Smooth muscle cell (in vitro differentiated cells): ENCODE data around the gene GJA10. TPM values are rescaled to one million over a fixed set of nuclear protein-coding genes. Genes with fewer than 3 reads are reported as not detected.

Experiments used
- DNase-seq: peaks from one replicate; lab custom pipeline; 2025; ENCODE audit not compliant: unreplicated experiment; lab: John Stamatoyannopoulos, UW
- H2AFZ ChIP-seq: fragments of 200-600 bp; sonication (generic); 2 replicates; pipeline ENCODE4 v1.6.0; 2016; ENCODE audit warnings: antibody characterized with exemption, low read depth, mild to moderate bottlenecking
- H3F3A ChIP-seq: fragments of 200-600 bp; sonication (generic); 2 replicates; pipeline ENCODE4 v1.6.0; 2017; ENCODE audit warnings: antibody characterized with exemption, low read depth
- H3K27ac ChIP-seq: fragments of 200-600 bp; sonication (generic); 2 replicates; pipeline ENCODE4 v1.5.1; 2016; ENCODE audit warnings: low read depth, mild to moderate bottlenecking
- H3K27me3 ChIP-seq: fragments of 200-600 bp; sonication (generic); 2 replicates; pipeline ENCODE4 v1.6.1; 2016; ENCODE audit warnings: low read depth, mild to moderate bottlenecking
- H3K36me3 ChIP-seq: fragments of 200-600 bp; sonication (generic); 2 replicates; pipeline ENCODE4 v1.5.1; 2016; ENCODE audit warnings: low read depth
- H3K4me1 ChIP-seq: fragments of 200-600 bp; sonication (generic); 2 replicates; pipeline ENCODE4 v1.5.1; 2016; ENCODE audit warnings: low read depth
- H3K4me2 ChIP-seq: fragments of 200-600 bp; sonication (generic); 2 replicates; pipeline ENCODE4 v1.6.0; 2016; ENCODE audit warnings: mild to moderate bottlenecking
- H3K4me3 ChIP-seq: fragments of 200-600 bp; sonication (generic); 2 replicates; pipeline ENCODE4 v1.5.1; 2016; ENCODE audit warnings: mild to moderate bottlenecking
- H3K79me2 ChIP-seq: fragments of 200-600 bp; sonication (generic); 2 replicates; pipeline ENCODE4 v1.6.0; 2016; ENCODE audit warnings: low read depth, mild to moderate bottlenecking
- H3K9ac ChIP-seq: fragments of 200-600 bp; sonication (generic); 2 replicates; pipeline ENCODE4 v1.6.0; 2016; ENCODE audit warnings: low read depth
- H3K9me3 ChIP-seq: fragments of 200-600 bp; sonication (generic); replicated peaks from 2 replicates; pipeline ENCODE4 v1.5.1; 2016; ENCODE audit warnings: low read depth
- H4K20me1 ChIP-seq: fragments of 200-600 bp; sonication (generic); 2 replicates; pipeline ENCODE4 v1.6.0; 2016; ENCODE audit warnings: low read depth
- CTCF ChIP-seq: fragments of 200-600 bp; sonication (generic); IDR thresholded peaks from 2 replicates; pipeline ENCODE4 v1.5.1; 2017; ENCODE audit warnings: borderline replicate concordance, mild to moderate bottlenecking, antibody characterized with exemption; ENCODE audit not compliant: insufficient read depth, poor library complexity, severe bottlenecking
- WGBS: methylation state at CpG from one replicate; pipeline ENCODE4 v1.1.7; 2016; ENCODE audit warnings: low lambda C conversion rate; 5-methylcytosine and 5-hydroxymethylcytosine counted together
- polyA plus RNA-seq: library from polyadenylated mRNA; unstranded; fragments of >200 nt; fragmentation: Nextera tagmentation; extraction: Ambion mirVana; gene quantifications from 2 replicates; pipeline ENCODE4 v1.2.1, GENCODE V29; 2016
- total RNA-seq: library from RNA; depleted of rRNA; stranded (reverse); fragments of >200 nt; gene quantifications from 2 replicates; pipeline ENCODE4 v1.2.3, GENCODE V29; 2014

The GJA10 gene
- total and polyA plus RNA-seq, 2 experiments from 2014 or later = not detected

GRCh38 chr6:89859744-89860143 lies 34.5 kb upstream of the GJA10 start:
- Histone ChIP-seq H3K4me2 (no peak overlapping the region), H3K36me3 (peaks cover 50% of the 10 kb centered on the region), H2AFZ (no peak overlapping the region), H3K9me3 (no peaks in the 10 kb centered on the region), H3K79me2 (no peaks in the 10 kb centered on the region), H3K4me3 (no peak overlapping the region), H3K27me3 (no peaks in the 10 kb centered on the region), H3K9ac (no peak overlapping the region), H3F3A (no peaks in the 10 kb centered on the region), H3K4me1 (no peaks in the 10 kb centered on the region), H4K20me1 (no peaks in the 10 kb centered on the region), H3K27ac (no peak overlapping the region)
- DNase-seq = no peak
- no peak for TF ChIP-seq CTCF
- WGBS = 98% methylated on average over 4 of the region's 4 CpGs

GRCh38 chr6:89862273-89862672 lies 32.0 kb upstream of the GJA10 start:
- no peak for DNase-seq
- H3K79me2 ChIP-seq = no peaks in the 10 kb centered on the region
- no peak overlapping the region for H3K4me2 ChIP-seq
- H3F3A ChIP-seq = no peaks in the 10 kb centered on the region
- peaks cover 46% of the 10 kb centered on the region for H3K36me3 ChIP-seq
- H4K20me1 ChIP-seq = no peaks in the 10 kb centered on the region
- no peaks in the 10 kb centered on the region for H3K4me1 ChIP-seq
- H3K27me3 ChIP-seq = no peaks in the 10 kb centered on the region
- WGBS = 99% methylated on average over 5 of the region's 5 CpGs
- H3K4me3 ChIP-seq = no peak overlapping the region
- no peak overlapping the region for H2AFZ ChIP-seq
- no peak overlapping the region for H3K27ac ChIP-seq
- H3K9ac ChIP-seq = no peak overlapping the region
- TF ChIP-seq CTCF = no peak
- H3K9me3 ChIP-seq = peaks cover 5% of the 10 kb centered on the region

- Histone ChIP-seq H3K4me3 (no peak overlapping the region), H2AFZ (no peak overlapping the region), H3K9ac (no peak overlapping the region), H3F3A (no peaks in the 10 kb centered on the region), H3K27me3 (no peaks in the 10 kb centered on the region), H3K9me3 (peaks cover 5% of the 10 kb centered on the region), H3K36me3 (peaks cover 48% of the 10 kb centered on the region), H4K20me1 (no peaks in the 10 kb centered on the region), H3K4me2 (no peak overlapping the region), H3K79me2 (no peaks in the 10 kb centered on the region), H3K27ac (no peak overlapping the region), H3K4me1 (no peaks in the 10 kb centered on the region)
- no peak for TF ChIP-seq CTCF
- WGBS = 98% methylated on average over 2 of the region's 2 CpGs
- DNase-seq = no peak
These were observed 31.6 kb upstream of the GJA10 start for GRCh38 chr6:89862698-89863097.

- no peaks in the 10 kb centered on the region for H3K79me2 ChIP-seq
- peaks cover 47% of the 10 kb centered on the region for H3K36me3 ChIP-seq
- DNase-seq = no peak
- H3K4me1 ChIP-seq = no peaks in the 10 kb centered on the region
- no peak overlapping the region for H3K9ac ChIP-seq
- H3K9me3 ChIP-seq = peaks cover 7% of the 10 kb centered on the region
- H4K20me1 ChIP-seq = no peaks in the 10 kb centered on the region
- no peak overlapping the region for H3K27ac ChIP-seq
- no peak overlapping the region for H3K4me2 ChIP-seq
- H2AFZ ChIP-seq = no peak overlapping the region
- H3F3A ChIP-seq = no peaks in the 10 kb centered on the region
- TF ChIP-seq CTCF = no peak
- WGBS = 95% methylated on average over 6 of the region's 6 CpGs
- H3K4me3 ChIP-seq = no peak overlapping the region
- H3K27me3 ChIP-seq = no peaks in the 10 kb centered on the region
These were observed 28.1 kb upstream of the GJA10 start for GRCh38 chr6:89866024-89866678.
